ACC112 (cell line): ENCODE data around the gene ITGAE.

ENCODE experiments used
- H2AFZ ChIP-seq: fragments of 200-600 bp; sonication (generic); one replicate; pipeline ENCODE4 v1.6.0; 2017; ENCODE audit warnings: antibody characterized with exemption, low read length; ENCODE audit not compliant: unreplicated experiment
- H3K27ac ChIP-seq: fragments of 200-600 bp; sonication (generic); 2 replicates; pipeline ENCODE4 v1.5.1; 2014; ENCODE audit warnings: low read depth, mild to moderate bottlenecking, antibody characterized with exemption, low read length, moderate library complexity
- H3K27me3 ChIP-seq: fragments of 200-600 bp; sonication (generic); 2 replicates; pipeline ENCODE4 v1.6.1; 2014; ENCODE audit warnings: mild to moderate bottlenecking, antibody characterized with exemption, low read length, moderate library complexity, mixed read lengths; ENCODE audit not compliant: insufficient read depth
- H3K36me3 ChIP-seq: fragments of 200-600 bp; sonication (generic); 2 replicates; pipeline ENCODE4 v1.6.1; 2016; ENCODE audit warnings: mild to moderate bottlenecking, antibody characterized with exemption, low read length, moderate library complexity, mixed read lengths; ENCODE audit not compliant: insufficient read depth
- H3K4me1 ChIP-seq: fragments of 200-600 bp; sonication (generic); one replicate; pipeline ENCODE4 v1.6.1; 2016; ENCODE audit warnings: low read length, mixed read lengths; ENCODE audit not compliant: insufficient read depth, unreplicated experiment, control insufficient read depth
- H3K4me3 ChIP-seq: fragments of 200-600 bp; sonication (generic); 2 replicates; pipeline ENCODE4 v1.5.1; 2014; ENCODE audit warnings: mild to moderate bottlenecking, low read depth, low read length
- H3K79me2 ChIP-seq: fragments of 200-600 bp; sonication (generic); one replicate; pipeline ENCODE4 v1.6.0; 2016; ENCODE audit warnings: low read length; ENCODE audit not compliant: control insufficient read depth, unreplicated experiment, insufficient read depth

ITGAE gene

GRCh38 chr17:3667366-3668278, 133.4 kb downstream of the ITGAE start:
- peaks cover 21% of the 10 kb centered on the region for H3K4me1 ChIP-seq
- peaks cover 50% of the 10 kb centered on the region for H3K79me2 ChIP-seq
- no peak overlapping the region for H2AFZ ChIP-seq
- peak overlapping the region; percentile 85 for H3K27ac ChIP-seq
- peak overlapping the region; percentile 88 for H3K4me3 ChIP-seq
- H3K36me3 ChIP-seq, result no peaks in the 10 kb centered on the region
- no peaks in the 10 kb centered on the region for H3K27me3 ChIP-seq

GRCh38 chr17:3666516-3666915, 134.5 kb downstream of the ITGAE start:
- Histone ChIP-seq H3K4me3 (peak overlapping the region; percentile 88), H3K27me3 (no peaks in the 10 kb centered on the region), H2AFZ (no peak overlapping the region), H3K36me3 (no peaks in the 10 kb centered on the region), H3K27ac (no peak overlapping the region), H3K79me2 (peaks cover 50% of the 10 kb centered on the region), H3K4me1 (peaks cover 21% of the 10 kb centered on the region)

- Histone ChIP-seq H2AFZ (no peak overlapping the region), H3K4me3 (no peak overlapping the region), H3K4me1 (peaks cover 21% of the 10 kb centered on the region), H3K79me2 (peaks cover 50% of the 10 kb centered on the region), H3K27me3 (no peaks in the 10 kb centered on the region), H3K36me3 (no peaks in the 10 kb centered on the region), H3K27ac (no peak overlapping the region)
Measured at GRCh38 chr17:3665834-3666233, 135.2 kb downstream of the ITGAE start.
